Smooth muscle cell (in vitro differentiated cells): ENCODE measurements around the gene SLX4. TPM values are rescaled to one million over a fixed set of nuclear protein-coding genes. Genes with fewer than 3 reads are reported as not detected.

Source experiments
- DNase-seq: peaks from one replicate; lab custom pipeline; 2025; ENCODE audit not compliant: unreplicated experiment; lab: John Stamatoyannopoulos, UW
- H2AFZ ChIP-seq: fragments of 200-600 bp; sonication (generic); 2 replicates; pipeline ENCODE4 v1.6.0; 2016; ENCODE audit warnings: antibody characterized with exemption, low read depth, mild to moderate bottlenecking
- H3F3A ChIP-seq: fragments of 200-600 bp; sonication (generic); 2 replicates; pipeline ENCODE4 v1.6.0; 2017; ENCODE audit warnings: antibody characterized with exemption, low read depth
- H3K27ac ChIP-seq: fragments of 200-600 bp; sonication (generic); 2 replicates; pipeline ENCODE4 v1.5.1; 2016; ENCODE audit warnings: low read depth, mild to moderate bottlenecking
- H3K27me3 ChIP-seq: fragments of 200-600 bp; sonication (generic); 2 replicates; pipeline ENCODE4 v1.6.1; 2016; ENCODE audit warnings: low read depth, mild to moderate bottlenecking
- H3K36me3 ChIP-seq: fragments of 200-600 bp; sonication (generic); 2 replicates; pipeline ENCODE4 v1.5.1; 2016; ENCODE audit warnings: low read depth
- H3K4me1 ChIP-seq: fragments of 200-600 bp; sonication (generic); 2 replicates; pipeline ENCODE4 v1.5.1; 2016; ENCODE audit warnings: low read depth
- H3K4me2 ChIP-seq: fragments of 200-600 bp; sonication (generic); 2 replicates; pipeline ENCODE4 v1.6.0; 2016; ENCODE audit warnings: mild to moderate bottlenecking
- H3K4me3 ChIP-seq: fragments of 200-600 bp; sonication (generic); 2 replicates; pipeline ENCODE4 v1.5.1; 2016; ENCODE audit warnings: mild to moderate bottlenecking
- H3K79me2 ChIP-seq: fragments of 200-600 bp; sonication (generic); 2 replicates; pipeline ENCODE4 v1.6.0; 2016; ENCODE audit warnings: low read depth, mild to moderate bottlenecking
- H3K9ac ChIP-seq: fragments of 200-600 bp; sonication (generic); 2 replicates; pipeline ENCODE4 v1.6.0; 2016; ENCODE audit warnings: low read depth
- H3K9me3 ChIP-seq: fragments of 200-600 bp; sonication (generic); replicated peaks from 2 replicates; pipeline ENCODE4 v1.5.1; 2016; ENCODE audit warnings: low read depth
- H4K20me1 ChIP-seq: fragments of 200-600 bp; sonication (generic); 2 replicates; pipeline ENCODE4 v1.6.0; 2016; ENCODE audit warnings: low read depth
- WGBS: methylation state at CpG from one replicate; pipeline ENCODE4 v1.1.7; 2016; ENCODE audit warnings: low lambda C conversion rate; 5-methylcytosine and 5-hydroxymethylcytosine counted together
- polyA plus RNA-seq: library from polyadenylated mRNA; unstranded; fragments of >200 nt; fragmentation: Nextera tagmentation; extraction: Ambion mirVana; gene quantifications from 2 replicates; pipeline ENCODE4 v1.2.1, GENCODE V29; 2016
- total RNA-seq: library from RNA; depleted of rRNA; stranded (reverse); fragments of >200 nt; gene quantifications from 2 replicates; pipeline ENCODE4 v1.2.3, GENCODE V29; 2014
- TF ChIP-seq, protein P1 (sequence below): fragments of 200-600 bp; sonication (generic); IDR thresholded peaks from 2 replicates; pipeline ENCODE4 v1.5.1; 2017; ENCODE audit warnings: borderline replicate concordance, mild to moderate bottlenecking, antibody characterized with exemption; ENCODE audit not compliant: insufficient read depth, poor library complexity, severe bottlenecking

The SLX4 gene
- total and polyA plus RNA-seq, 2 experiments from 2014 or later: 3.5 to 3.6 TPM

DNA sequence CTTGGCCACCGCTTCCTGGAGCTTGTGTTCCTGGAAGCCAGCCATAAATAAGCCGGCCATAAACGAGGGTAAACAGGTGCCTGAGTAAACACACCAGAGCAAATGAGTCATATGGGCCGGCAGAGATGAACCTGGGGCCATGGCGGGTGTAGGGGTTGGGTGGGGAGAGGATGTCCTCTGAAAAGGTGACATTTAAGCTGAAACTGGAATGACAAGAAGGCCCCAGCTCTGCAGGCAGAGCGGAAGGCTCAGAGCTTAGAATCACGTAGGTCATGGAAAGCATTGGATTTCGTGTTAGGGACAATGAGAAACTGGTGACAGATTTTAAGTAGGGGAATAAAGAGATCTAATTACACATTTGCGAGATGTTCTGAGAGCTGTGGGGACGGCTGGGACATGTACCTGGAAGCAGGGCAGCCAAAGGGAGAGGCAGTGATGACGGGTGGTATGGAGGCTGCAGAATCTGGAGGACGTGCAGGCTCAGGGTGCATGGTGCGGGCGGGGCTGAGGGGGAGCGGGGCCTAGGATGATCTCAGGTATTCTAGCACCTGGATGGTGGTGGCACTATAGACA, 35.0 kb upstream of the SLX4 start:
- Histone ChIP-seq H3K27me3 (no peaks in the 10 kb centered on the region), H3K4me2 (no peak overlapping the region), H3K9me3 (no peaks in the 10 kb centered on the region), H3K79me2 (no peaks in the 10 kb centered on the region), H3K4me1 (peaks cover 14% of the 10 kb centered on the region), H2AFZ (no peak overlapping the region), H3F3A (peaks cover 3% of the 10 kb centered on the region), H3K36me3 (no peaks in the 10 kb centered on the region), H3K9ac (no peak overlapping the region), H3K4me3 (no peak overlapping the region), H3K27ac (no peak overlapping the region), H4K20me1 (peaks cover 15% of the 10 kb centered on the region)
- DNase-seq: no peak
- TF ChIP-seq, protein P1, sequence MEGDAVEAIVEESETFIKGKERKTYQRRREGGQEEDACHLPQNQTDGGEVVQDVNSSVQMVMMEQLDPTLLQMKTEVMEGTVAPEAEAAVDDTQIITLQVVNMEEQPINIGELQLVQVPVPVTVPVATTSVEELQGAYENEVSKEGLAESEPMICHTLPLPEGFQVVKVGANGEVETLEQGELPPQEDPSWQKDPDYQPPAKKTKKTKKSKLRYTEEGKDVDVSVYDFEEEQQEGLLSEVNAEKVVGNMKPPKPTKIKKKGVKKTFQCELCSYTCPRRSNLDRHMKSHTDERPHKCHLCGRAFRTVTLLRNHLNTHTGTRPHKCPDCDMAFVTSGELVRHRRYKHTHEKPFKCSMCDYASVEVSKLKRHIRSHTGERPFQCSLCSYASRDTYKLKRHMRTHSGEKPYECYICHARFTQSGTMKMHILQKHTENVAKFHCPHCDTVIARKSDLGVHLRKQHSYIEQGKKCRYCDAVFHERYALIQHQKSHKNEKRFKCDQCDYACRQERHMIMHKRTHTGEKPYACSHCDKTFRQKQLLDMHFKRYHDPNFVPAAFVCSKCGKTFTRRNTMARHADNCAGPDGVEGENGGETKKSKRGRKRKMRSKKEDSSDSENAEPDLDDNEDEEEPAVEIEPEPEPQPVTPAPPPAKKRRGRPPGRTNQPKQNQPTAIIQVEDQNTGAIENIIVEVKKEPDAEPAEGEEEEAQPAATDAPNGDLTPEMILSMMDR: no peak
- WGBS: 74% methylated on average over 15 of the region's 15 CpGs

- no peak overlapping the region for H3K9ac ChIP-seq
- no peaks in the 10 kb centered on the region for H3K9me3 ChIP-seq
- TF ChIP-seq, protein P1: no peak
- no peak for DNase-seq
- no peaks in the 10 kb centered on the region for H3K27me3 ChIP-seq
- H3K36me3 ChIP-seq: no peaks in the 10 kb centered on the region
- H3K27ac ChIP-seq: no peak overlapping the region
- H3K79me2 ChIP-seq: no peaks in the 10 kb centered on the region
- H3K4me1 ChIP-seq: peaks cover 14% of the 10 kb centered on the region
- 49% methylated on average over 19 of the region's 19 CpGs for WGBS
- no peak overlapping the region for H2AFZ ChIP-seq
- H4K20me1 ChIP-seq: peaks cover 15% of the 10 kb centered on the region
- peaks cover 3% of the 10 kb centered on the region for H3F3A ChIP-seq
- H3K4me3 ChIP-seq: no peak overlapping the region
- H3K4me2 ChIP-seq: peak overlapping the region; percentile 10
Measured at GRCh38 chr16:3645504-3646347, 34.3 kb upstream of the SLX4 start.

DNA sequence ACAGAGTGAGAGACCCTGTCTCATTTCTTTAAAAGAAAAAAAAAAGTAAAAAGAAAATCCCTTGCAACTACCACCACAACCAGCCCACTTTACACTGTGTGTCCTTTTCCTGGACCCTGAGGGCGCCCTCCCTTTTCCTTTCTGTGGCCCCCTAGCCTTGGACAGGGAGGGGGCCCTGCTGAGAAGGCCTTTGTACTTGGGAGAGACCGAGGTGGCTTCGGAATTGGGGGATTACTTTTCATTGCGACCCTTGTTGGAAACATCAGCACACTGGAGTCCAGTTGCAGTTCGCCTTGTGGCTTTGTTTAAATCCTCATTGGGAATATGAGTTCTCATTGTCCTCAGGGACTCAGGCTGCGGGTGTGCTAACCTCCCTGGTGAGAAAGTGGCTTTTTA, 33.7 kb upstream of the SLX4 start:
- H4K20me1 ChIP-seq: peaks cover 19% of the 10 kb centered on the region
- H3K27ac ChIP-seq: no peak overlapping the region
- WGBS: 76% methylated on average over 6 of the region's 6 CpGs
- DNase-seq: no peak
- H3K4me3 ChIP-seq: no peak overlapping the region
- H3K9me3 ChIP-seq: no peaks in the 10 kb centered on the region
- TF ChIP-seq, protein P1: no peak
- H3K36me3 ChIP-seq: no peaks in the 10 kb centered on the region
- H3K4me1 ChIP-seq: peaks cover 14% of the 10 kb centered on the region
- no peak overlapping the region for H3K9ac ChIP-seq
- peak overlapping the region; percentile 10 for H3K4me2 ChIP-seq
- no peaks in the 10 kb centered on the region for H3K79me2 ChIP-seq
- H2AFZ ChIP-seq: no peak overlapping the region
- H3F3A ChIP-seq: peaks cover 3% of the 10 kb centered on the region
- H3K27me3 ChIP-seq: no peaks in the 10 kb centered on the region
